AG04450 (cell line): Measurements from ENCODE around the gene DDX49. TPM values are rescaled to one million over a fixed set of nuclear protein-coding genes. Genes with fewer than 3 reads are reported as not detected.
A peak's percentile ranks its signal among the peaks of the same experiment; 100 is the strongest.
"Not testable (repeated sequence)": the region's sequence is repeated elsewhere in the genome, so short reads cannot be mapped to it uniquely, and the experiment has no call there.

Experiments used
- CTCF ChIA-PET: fragments of 300-600, 350-600 bp; formaldehyde crosslinking; extraction: SDS; loops from one replicate; lab custom pipeline; 2022; ENCODE audit warnings: antibody characterized with exemption, inconsistent platforms; lab: Charles Lee
- POLR2A ChIA-PET: fragments of 350-600 bp; formaldehyde crosslinking; extraction: SDS; loops from one replicate; lab custom pipeline; 2021; ENCODE audit warnings: antibody characterized with exemption, inconsistent platforms; lab: Yijun Ruan, JAX
- DNase-seq: peaks from one replicate; pipeline ENCODE4 v3.0.0-alpha.2; 2011; ENCODE audit warnings: low read depth, low spot score
- H3K27ac ChIP-seq: one replicate; pipeline ENCODE4 v1.5.1; 2012; ENCODE audit warnings: low read depth, low read length, control low read depth
- H3K27me3 ChIP-seq: one replicate; pipeline ENCODE4 v1.6.0; 2012; ENCODE audit warnings: low read length; ENCODE audit not compliant: control insufficient read depth, insufficient read depth
- H3K4me3 ChIP-seq: 2 replicates; pipeline ENCODE4 v1.5.1; 2011; ENCODE audit warnings: mild to moderate bottlenecking, low read depth, low read length, control low read depth
- H3K9me3 ChIP-seq: 2 replicates; pipeline ENCODE4 v1.5.1; 2012; ENCODE audit warnings: low read length; ENCODE audit not compliant: control insufficient read depth, insufficient read depth
- CTCF ChIP-seq: IDR thresholded peaks from 2 replicates; pipeline ENCODE4 v1.5.1; 2011; ENCODE audit warnings: low read depth, low read length, control low read depth, inconsistent platforms
- polyA plus RNA-seq: library from polyadenylated mRNA; depleted of rRNA; stranded (reverse); fragments of >200 nt; gene quantifications from 2 replicates; pipeline ENCODE4 v1.2.3, GENCODE V29; 2011

Gene DDX49
- polyA plus RNA-seq, 1 experiment = 30.7 TPM

DNA sequence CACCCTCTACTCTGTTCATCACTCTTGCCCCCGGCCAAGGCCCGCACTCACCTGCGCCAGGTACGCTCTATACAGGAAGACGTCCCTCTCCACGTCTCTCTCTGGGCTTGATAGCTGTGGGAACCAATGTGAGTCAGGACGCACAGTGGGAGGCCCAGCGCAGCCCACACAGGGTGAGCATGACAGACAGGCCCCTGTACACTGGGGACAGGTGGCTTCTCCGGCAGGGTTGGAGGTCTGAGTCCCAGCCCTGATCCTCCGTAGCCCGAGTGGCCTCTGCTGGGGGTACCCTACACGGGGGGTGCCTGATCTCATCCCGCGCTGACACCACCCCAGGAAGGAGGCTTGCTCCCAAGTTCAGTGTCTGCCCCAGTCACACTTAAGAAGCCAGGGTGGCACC, 6.6 kb upstream of the DDX49 start:
- no peak overlapping the region for H3K4me3 ChIP-seq
- H3K27ac ChIP-seq = no peak overlapping the region
- DNase-seq = no peak
- no peaks in the 10 kb centered on the region for H3K27me3 ChIP-seq
- ChIA-PET CTCF (interaction anchor here (0.6 kb wide), 1 partner anchor 22 kb away, joined by 3 read pairs; no protein-coding TSS in a partner anchor), POLR2A (no interaction called here)
- no peaks in the 10 kb centered on the region; the same call in 1 of the 2 replicates for H3K9me3 ChIP-seq
- no peak for TF ChIP-seq CTCF

GRCh38 chr19:18913466-18913865, 6.0 kb upstream of the DDX49 start:
- ChIA-PET POLR2A (no interaction called here), CTCF (interaction anchor here (0.6 to 0.7 kb wide), 2 partner anchors 23 to 66 kb away, joined by 3 read pairs; no protein-coding TSS in a partner anchor)
- DNase-seq = no peak
- H3K27me3 ChIP-seq = no peaks in the 10 kb centered on the region
- no peak for TF ChIP-seq CTCF
- H3K27ac ChIP-seq = no peak overlapping the region
- H3K9me3 ChIP-seq = no peaks in the 10 kb centered on the region; the same call in 1 of the 2 replicates
- H3K4me3 ChIP-seq = no peak overlapping the region

DNA sequence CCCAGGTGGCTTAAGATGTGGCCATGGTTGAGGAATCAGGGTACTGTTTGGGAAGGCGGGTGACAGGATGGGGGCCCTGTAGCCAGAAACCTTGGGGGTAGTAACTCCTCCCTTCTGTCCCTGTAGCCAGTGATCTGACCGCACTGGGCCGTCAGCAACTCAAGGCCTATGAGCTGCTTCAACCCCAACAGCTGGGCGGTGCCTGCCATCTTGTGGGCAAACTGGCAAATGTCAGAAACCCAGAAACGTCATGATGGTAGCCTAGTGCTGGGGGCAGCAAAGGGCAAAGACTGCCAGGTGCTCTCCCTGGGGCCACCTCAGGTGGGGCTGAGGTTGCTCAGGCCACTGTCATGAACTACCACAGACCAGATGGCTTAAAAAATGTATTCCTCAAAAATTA, 3.9 kb upstream of the DDX49 start:
- no peaks in the 10 kb centered on the region for H3K27me3 ChIP-seq
- CTCF ChIA-PET = interaction anchor here (0.5 to 0.7 kb wide), 2 partner anchors 128 to 344 kb away, joined by 3 to 4 read pairs; partner anchors contain the start of gene UBA52
- no peak overlapping the region for H3K4me3 ChIP-seq
- TF ChIP-seq CTCF = peak; percentile 33
- POLR2A ChIA-PET = interaction anchor here (0.7 kb wide), 1 partner anchor 79 kb away, joined by 3 read pairs; no protein-coding TSS in a partner anchor
- no peaks in the 10 kb centered on the region; the same call in 1 of the 2 replicates for H3K9me3 ChIP-seq
- no peak overlapping the region for H3K27ac ChIP-seq
- DNase-seq = no peak

GRCh38 chr19:18917593-18917992, 1.9 kb upstream of the DDX49 start:
- CTCF ChIA-PET = not testable (repeated sequence)

DNA sequence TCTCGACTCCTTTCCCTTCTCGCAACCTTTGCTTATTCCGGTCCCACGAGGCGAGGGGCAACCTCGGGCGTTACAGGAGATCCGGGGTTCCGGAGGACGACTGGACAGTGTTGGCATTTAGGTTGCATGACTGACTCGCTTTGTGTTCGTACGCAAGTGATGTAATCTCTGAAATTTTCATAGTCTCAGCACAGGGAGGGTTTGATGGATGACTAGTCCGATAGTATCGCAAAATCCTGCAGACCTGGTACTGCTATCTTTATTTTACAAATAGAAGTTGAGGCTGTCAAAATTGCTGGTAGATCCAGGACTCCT, 342 bp downstream of the DDX49 start:
- POLR2A ChIA-PET = interaction anchor here (0.6 to 1.9 kb wide), 15 partner anchors 9 to 638 kb away, joined by 3 to 15 read pairs (median 5); partner anchors contain the start of genes CERS1, JUND and UBA52
- no peaks in the 10 kb centered on the region for H3K27me3 ChIP-seq

More at GRCh38 chr19:18917593-18917992, 1.9 kb upstream of the DDX49 start:
- H3K27me3 ChIP-seq, H3K4me3 ChIP-seq, H3K27ac ChIP-seq, DNase-seq, H3K9me3 ChIP-seq: not testable (repeated sequence)
- POLR2A ChIA-PET = interaction anchor here (1.0 to 1.1 kb wide), 2 partner anchors 11 to 328 kb away, joined by 3 to 7 read pairs; no protein-coding TSS in a partner anchor

More for the DNA sequence above, 342 bp downstream of the DDX49 start:
- no peak for TF ChIP-seq CTCF
- no peak for DNase-seq
- CTCF ChIA-PET = interaction anchor here (0.7 to 1.5 kb wide), 2 partner anchors 67 to 255 kb away, joined by 3 to 10 read pairs; no protein-coding TSS in a partner anchor
- H3K9me3 ChIP-seq = no peaks in the 10 kb centered on the region; the same call in 1 of the 2 replicates
- peak overlapping the region; percentile 61 for H3K27ac ChIP-seq
- H3K4me3 ChIP-seq = peak overlapping the region; percentile 100
